WI38 (cell line): ENCODE measurements around the gene PLAGL1.
A peak's percentile ranks its signal among the peaks of the same experiment; 100 is the strongest.
"Not testable (repeated sequence)": the region's sequence is repeated elsewhere in the genome, so short reads cannot be mapped to it uniquely, and the experiment has no call there.

Experiments used
- H3K4me3 ChIP-seq: 2 replicates; pipeline ENCODE4 v1.5.1; 2011; ENCODE audit warnings: low read depth, mild to moderate bottlenecking, control low read depth, low read length
- CTCF ChIP-seq: IDR thresholded peaks from 2 replicates; pipeline ENCODE4 v1.5.1; 2012; ENCODE audit warnings: low read depth, mild to moderate bottlenecking, control low read depth, low read length

Gene PLAGL1

GRCh38 chr6:144008120-144008811 lies at the start of gene PLAGL1:
Gene PLAGL1, minus strand, starts transcription at chr6:144008259. Its CDS starts 60,123 bp downstream, at chr6:143948136.
- H3K4me3 ChIP-seq, result peak within 1 kb of the TSS; percentile 64

GRCh38 chr6:144055121-144055931 lies 47.3 kb upstream of the PLAGL1 start:
- no peak overlapping the region for H3K4me3 ChIP-seq
- TF ChIP-seq CTCF, result no peak

More at GRCh38 chr6:144008120-144008811, at the start of gene PLAGL1:
- TF ChIP-seq CTCF, result no peak

GRCh38 chr6:144053601-144054000 lies 45.5 kb upstream of the PLAGL1 start:
- no peak for TF ChIP-seq CTCF
- no peak overlapping the region for H3K4me3 ChIP-seq

GRCh38 chr6:144052488-144052887 lies 44.4 kb upstream of the PLAGL1 start:
- no peak for TF ChIP-seq CTCF

GRCh38 chr6:144049386-144049785 lies 41.3 kb upstream of the PLAGL1 start:
- no peak overlapping the region for H3K4me3 ChIP-seq
- no peak for TF ChIP-seq CTCF

More at GRCh38 chr6:144052488-144052887, 44.4 kb upstream of the PLAGL1 start:
- H3K4me3 ChIP-seq, result no peak overlapping the region

GRCh38 chr6:144047688-144048087 lies 39.6 kb upstream of the PLAGL1 start:
- no peak for TF ChIP-seq CTCF
- no peak overlapping the region for H3K4me3 ChIP-seq

GRCh38 chr6:144046672-144047071 lies 38.6 kb upstream of the PLAGL1 start:
- H3K4me3 ChIP-seq, result not testable (repeated sequence)

GRCh38 chr6:144044989-144045388 lies 36.9 kb upstream of the PLAGL1 start:
- H3K4me3 ChIP-seq, result not testable (repeated sequence)
